Measurements from ENCODE around the gene CLEC14A. TPM values are rescaled to one million over a fixed set of nuclear protein-coding genes. Genes with fewer than 3 reads are reported as not detected.

CLEC14A gene
- total RNA-seq, 1 donor from 2014 or later, result 0.96 TPM

DNA sequence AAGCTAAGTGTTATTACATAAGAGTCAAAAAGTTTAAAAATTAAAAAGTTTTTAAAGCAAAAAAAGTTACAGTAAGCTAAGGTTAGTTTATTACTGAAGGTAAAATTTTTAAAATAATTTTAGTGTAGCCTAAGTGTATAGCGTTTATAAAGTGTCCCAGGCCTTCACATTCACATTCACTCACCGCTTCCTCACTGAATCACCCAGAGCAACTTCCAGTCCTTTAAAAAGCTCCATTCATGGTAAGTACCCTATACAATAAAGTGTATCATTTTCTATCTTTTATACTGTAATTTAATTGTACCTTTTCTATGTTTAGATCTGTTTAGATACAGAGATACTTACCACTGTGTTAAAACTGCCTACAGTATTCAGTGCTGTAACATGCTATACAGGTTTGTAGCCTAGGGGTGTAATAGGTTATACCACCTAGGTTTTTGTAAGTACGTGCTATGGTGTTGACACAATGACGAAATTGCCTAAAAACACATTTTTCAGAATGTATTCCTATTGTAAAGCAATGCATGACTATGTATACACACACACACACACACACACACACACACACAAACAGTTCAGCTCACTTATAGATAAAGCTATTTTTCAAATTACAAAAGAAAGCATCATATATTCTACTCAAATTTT is 3.7 kb downstream of the CLEC14A start:
- Mint-ChIP-seq H3K4me1 (ENCODE audit: low read depth, unreplicated experiment) (no peaks in the 10 kb centered on the region), H3K36me3 (ENCODE audit: unreplicated experiment) (no peaks in the 10 kb centered on the region), H3K4me3 (ENCODE audit: unreplicated experiment) (no peak overlapping the region), H3K27me3 (ENCODE audit: unreplicated experiment) (peaks cover 3% of the 10 kb centered on the region), H3K27ac (ENCODE audit: unreplicated experiment) (no peak overlapping the region), H3K9me3 (ENCODE audit: unreplicated experiment) (peaks cover 2% of the 10 kb centered on the region)
- TF ChIP-seq, protein P1, sequence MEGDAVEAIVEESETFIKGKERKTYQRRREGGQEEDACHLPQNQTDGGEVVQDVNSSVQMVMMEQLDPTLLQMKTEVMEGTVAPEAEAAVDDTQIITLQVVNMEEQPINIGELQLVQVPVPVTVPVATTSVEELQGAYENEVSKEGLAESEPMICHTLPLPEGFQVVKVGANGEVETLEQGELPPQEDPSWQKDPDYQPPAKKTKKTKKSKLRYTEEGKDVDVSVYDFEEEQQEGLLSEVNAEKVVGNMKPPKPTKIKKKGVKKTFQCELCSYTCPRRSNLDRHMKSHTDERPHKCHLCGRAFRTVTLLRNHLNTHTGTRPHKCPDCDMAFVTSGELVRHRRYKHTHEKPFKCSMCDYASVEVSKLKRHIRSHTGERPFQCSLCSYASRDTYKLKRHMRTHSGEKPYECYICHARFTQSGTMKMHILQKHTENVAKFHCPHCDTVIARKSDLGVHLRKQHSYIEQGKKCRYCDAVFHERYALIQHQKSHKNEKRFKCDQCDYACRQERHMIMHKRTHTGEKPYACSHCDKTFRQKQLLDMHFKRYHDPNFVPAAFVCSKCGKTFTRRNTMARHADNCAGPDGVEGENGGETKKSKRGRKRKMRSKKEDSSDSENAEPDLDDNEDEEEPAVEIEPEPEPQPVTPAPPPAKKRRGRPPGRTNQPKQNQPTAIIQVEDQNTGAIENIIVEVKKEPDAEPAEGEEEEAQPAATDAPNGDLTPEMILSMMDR (IDR thresholded peaks at IDR 0.05; ENCODE audit: partially characterized antibody, unreplicated experiment), result no peak
- DNase-seq, result no peak

DNA sequence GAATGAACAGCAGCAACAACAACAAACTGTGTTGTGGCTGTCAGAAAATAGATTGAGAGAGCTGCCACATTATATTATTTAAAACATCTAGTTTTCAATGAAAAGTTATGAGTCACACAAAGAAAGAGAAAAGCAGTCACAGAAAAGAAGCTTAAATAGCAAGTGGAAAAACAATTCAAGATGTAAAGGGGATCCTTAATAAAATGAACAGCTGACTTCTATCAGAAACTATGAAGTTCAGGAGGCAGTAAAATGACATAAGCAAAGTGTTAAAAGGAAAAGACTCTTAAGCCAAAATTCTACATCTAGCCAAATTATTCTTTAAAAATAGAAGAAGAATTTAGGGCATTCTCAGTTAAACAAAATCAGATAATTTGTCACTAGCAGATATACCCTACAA is 5.6 kb downstream of the CLEC14A start:
- Mint-ChIP-seq H3K4me1 (ENCODE audit: low read depth, unreplicated experiment) (no peaks in the 10 kb centered on the region), H3K27ac (ENCODE audit: unreplicated experiment) (no peak overlapping the region), H3K4me3 (ENCODE audit: unreplicated experiment) (no peak overlapping the region), H3K9me3 (ENCODE audit: unreplicated experiment) (peaks cover 2% of the 10 kb centered on the region), H3K27me3 (ENCODE audit: unreplicated experiment) (peaks cover 3% of the 10 kb centered on the region), H3K36me3 (ENCODE audit: unreplicated experiment) (no peaks in the 10 kb centered on the region)
- TF ChIP-seq, protein P1 (IDR thresholded peaks at IDR 0.05; ENCODE audit: partially characterized antibody, unreplicated experiment), result no peak
- DNase-seq, result no peak

DNA sequence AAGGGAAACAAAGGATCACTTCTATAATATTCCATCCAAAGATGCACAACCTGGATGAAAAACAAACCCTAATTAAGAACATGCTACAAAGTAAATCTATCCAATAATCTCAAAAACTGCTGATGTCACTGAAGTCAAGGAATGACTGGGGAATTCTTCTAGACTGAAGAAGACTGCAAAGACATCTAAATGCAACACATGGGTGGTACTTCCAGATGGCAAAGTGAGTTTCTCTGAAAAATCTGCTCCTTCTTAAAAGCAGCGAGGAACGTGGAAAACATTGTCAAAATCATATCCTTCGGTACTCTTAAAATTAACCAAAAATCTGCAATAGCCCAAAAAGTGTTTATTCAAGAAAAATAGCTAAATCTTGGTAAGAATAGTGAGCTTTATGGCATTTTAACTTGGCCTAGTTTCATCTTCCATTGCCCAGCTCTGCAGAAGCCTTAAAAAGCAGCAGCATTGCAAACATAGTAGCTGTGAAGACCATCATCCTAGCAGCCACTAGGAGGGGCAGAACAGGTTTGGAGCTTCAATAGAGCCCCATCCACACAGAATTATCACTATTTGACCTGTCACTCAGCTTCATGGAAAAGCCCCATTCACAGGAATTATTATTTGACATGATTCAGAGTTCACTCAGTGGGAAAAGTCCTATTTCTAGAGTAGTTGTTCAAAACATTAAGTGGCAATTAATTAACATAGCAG is 7.4 kb downstream of the CLEC14A start:
- no peak for DNase-seq
- no peaks in the 10 kb centered on the region for H3K36me3 Mint-ChIP-seq (ENCODE audit: unreplicated experiment)
- no peaks in the 10 kb centered on the region for H3K27me3 Mint-ChIP-seq (ENCODE audit: unreplicated experiment)
- H3K9me3 Mint-ChIP-seq (ENCODE audit: unreplicated experiment), result peaks cover 2% of the 10 kb centered on the region
- H3K4me1 Mint-ChIP-seq (ENCODE audit: low read depth, unreplicated experiment), result no peaks in the 10 kb centered on the region
- H3K27ac Mint-ChIP-seq (ENCODE audit: unreplicated experiment), result no peak overlapping the region
- H3K4me3 Mint-ChIP-seq (ENCODE audit: unreplicated experiment), result no peak overlapping the region
- TF ChIP-seq, protein P1 (IDR thresholded peaks at IDR 0.05; ENCODE audit: partially characterized antibody, unreplicated experiment), result peak; percentile 21

DNA sequence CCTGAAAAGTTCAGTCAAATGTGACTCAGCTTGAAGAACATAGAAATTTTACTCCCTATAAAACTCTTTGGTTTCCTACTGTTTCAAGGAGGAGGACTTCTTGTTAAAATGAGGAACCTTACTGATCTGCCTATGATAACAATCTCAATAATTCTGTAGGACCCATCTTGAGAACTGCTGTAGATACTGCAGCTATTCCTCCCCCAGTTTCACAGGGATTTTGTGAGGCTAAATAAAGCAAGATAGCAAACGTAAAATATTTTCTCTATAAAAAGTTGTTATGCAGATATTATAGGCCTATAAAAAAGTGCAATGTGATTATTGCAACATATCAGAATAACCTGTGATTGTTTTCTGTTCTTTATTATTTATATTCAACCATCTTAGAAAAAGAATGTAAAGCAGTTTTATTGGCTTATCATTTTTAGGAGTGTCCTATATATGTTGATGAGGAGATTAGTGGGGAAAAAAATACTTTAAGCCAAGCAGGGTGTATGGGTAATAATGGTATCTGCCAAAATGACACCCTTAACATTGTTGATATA is 12.1 kb downstream of the CLEC14A start:
- DNase-seq, result no peak
- Mint-ChIP-seq H3K4me3 (ENCODE audit: unreplicated experiment) (no peak overlapping the region), H3K27ac (ENCODE audit: unreplicated experiment) (no peak overlapping the region), H3K36me3 (ENCODE audit: unreplicated experiment) (no peaks in the 10 kb centered on the region), H3K27me3 (ENCODE audit: unreplicated experiment) (peaks cover 2% of the 10 kb centered on the region), H3K9me3 (ENCODE audit: unreplicated experiment) (no peaks in the 10 kb centered on the region), H3K4me1 (ENCODE audit: low read depth, unreplicated experiment) (no peaks in the 10 kb centered on the region)
- TF ChIP-seq, protein P1 (IDR thresholded peaks at IDR 0.05; ENCODE audit: partially characterized antibody, unreplicated experiment), result no peak

DNA sequence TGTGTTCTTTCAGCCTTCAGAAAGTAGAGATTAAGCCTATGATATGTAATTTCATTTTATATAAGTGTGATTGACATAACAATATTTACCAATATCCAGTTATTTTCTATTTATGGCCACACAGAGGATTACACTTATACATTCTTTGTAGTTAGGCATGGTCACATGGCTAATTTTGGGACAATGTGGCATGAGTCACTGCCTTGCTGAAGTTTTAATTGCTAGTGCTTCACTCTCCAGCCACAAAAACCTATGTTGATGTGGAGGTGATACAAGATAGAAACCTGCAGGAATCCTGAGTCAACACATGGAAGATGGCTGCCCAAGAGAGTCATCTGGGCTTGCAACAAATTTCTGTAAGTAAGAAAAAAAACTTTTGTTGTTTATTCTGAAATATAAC is 17.0 kb downstream of the CLEC14A start:
- TF ChIP-seq, protein P1 (IDR thresholded peaks at IDR 0.05; ENCODE audit: partially characterized antibody, unreplicated experiment), result no peak
- no peak for DNase-seq
- Mint-ChIP-seq H3K9me3 (ENCODE audit: unreplicated experiment) (no peaks in the 10 kb centered on the region), H3K4me1 (ENCODE audit: low read depth, unreplicated experiment) (no peaks in the 10 kb centered on the region), H3K27me3 (ENCODE audit: unreplicated experiment) (peaks cover 2% of the 10 kb centered on the region), H3K27ac (ENCODE audit: unreplicated experiment) (no peak overlapping the region), H3K4me3 (ENCODE audit: unreplicated experiment) (no peak overlapping the region), H3K36me3 (ENCODE audit: unreplicated experiment) (no peaks in the 10 kb centered on the region)

All from glutamatergic neuron (in vitro differentiated cells).